ENCODE measurements around the gene ZC3H15.
"Not testable (repeated sequence)": the region's sequence is repeated elsewhere in the genome, so short reads cannot be mapped to it uniquely, and the experiment has no call there.

ZC3H15 gene

GRCh38 chr2:186485871-186486650, at the start of gene ZC3H15:
Gene ZC3H15 (plus strand): TSS chr2:186486260. CDS start chr2:186486383, 123 bp downstream.
- DNase-seq (ENCODE audit: low read depth), result peak; percentile 92

- no peak for DNase-seq (ENCODE audit: low read depth)
Measured at GRCh38 chr2:186437719-186438118, 48.3 kb upstream of the ZC3H15 start.

- not testable (repeated sequence) for DNase-seq (ENCODE audit: low read depth)
Measured at GRCh38 chr2:186439673-186440095, 46.4 kb upstream of the ZC3H15 start.

GRCh38 chr2:186440506-186440905, 45.6 kb upstream of the ZC3H15 start:
- DNase-seq (ENCODE audit: low read depth), result no peak

- no peak for DNase-seq (ENCODE audit: low read depth)
Measured at GRCh38 chr2:186442885-186443284, 43.2 kb upstream of the ZC3H15 start.

GRCh38 chr2:186443851-186444250, 42.2 kb upstream of the ZC3H15 start:
- DNase-seq (ENCODE audit: low read depth), result no peak

- no peak for DNase-seq (ENCODE audit: low read depth)
Measured at GRCh38 chr2:186445506-186445905, 40.6 kb upstream of the ZC3H15 start.

- DNase-seq (ENCODE audit: low read depth), result no peak
Measured at GRCh38 chr2:186455613-186456012, 30.4 kb upstream of the ZC3H15 start.

- DNase-seq (ENCODE audit: low read depth), result peak; percentile 51
Measured at GRCh38 chr2:186456941-186457340, 29.1 kb upstream of the ZC3H15 start.

- DNase-seq (ENCODE audit: low read depth), result no peak
Measured at GRCh38 chr2:186457908-186458307, 28.2 kb upstream of the ZC3H15 start.

GRCh38 chr2:186459009-186459408, 27.1 kb upstream of the ZC3H15 start:
- DNase-seq (ENCODE audit: low read depth), result peak; percentile 0

- no peak for DNase-seq (ENCODE audit: low read depth)
Measured at GRCh38 chr2:186460465-186460864, 25.6 kb upstream of the ZC3H15 start.

- no peak for DNase-seq (ENCODE audit: low read depth)
Measured at GRCh38 chr2:186466743-186467142, 19.3 kb upstream of the ZC3H15 start.

- DNase-seq (ENCODE audit: low read depth), result no peak
Measured at GRCh38 chr2:186467421-186467820, 18.6 kb upstream of the ZC3H15 start.

GRCh38 chr2:186472722-186473493, 13.2 kb upstream of the ZC3H15 start:
- not testable (repeated sequence) for DNase-seq (ENCODE audit: low read depth)

GRCh38 chr2:186474239-186474638, 11.8 kb upstream of the ZC3H15 start:
- DNase-seq (ENCODE audit: low read depth), result not testable (repeated sequence)

GRCh38 chr2:186477790-186478189, 8.3 kb upstream of the ZC3H15 start:
- no peak for DNase-seq (ENCODE audit: low read depth)

- DNase-seq (ENCODE audit: low read depth), result no peak
Measured at GRCh38 chr2:186480991-186481390, 5.1 kb upstream of the ZC3H15 start.

- DNase-seq (ENCODE audit: low read depth), result no peak
Measured at GRCh38 chr2:186484062-186484735, 1.9 kb upstream of the ZC3H15 start.

GRCh38 chr2:186485576-186485870, 537 bp upstream of the ZC3H15 start:
- no peak for DNase-seq (ENCODE audit: low read depth)

GRCh38 chr2:186486651-186487647, 889 bp downstream of the ZC3H15 start:
- DNase-seq (ENCODE audit: low read depth), result no peak
